SU-DHL-6 (cell line): ENCODE results near the gene AMBP.

Experiments used
- H2AFZ ChIP-seq: fragments of 200-600 bp; sonication (generic); 2 replicates; pipeline ENCODE4 v1.6.1; 2014; ENCODE audit warnings: low read depth, mild to moderate bottlenecking, moderate library complexity, mixed read lengths, antibody characterized with exemption, low read length; ENCODE audit not compliant: severe bottlenecking
- H3F3A ChIP-seq: fragments of 200-600 bp; shearing (Covaris generic); 2 replicates; pipeline ENCODE4 v1.6.0; 2016; ENCODE audit warnings: antibody characterized with exemption, mild to moderate bottlenecking; ENCODE audit not compliant: insufficient read depth
- H3K27ac ChIP-seq: fragments of 200-600 bp; sonication (generic); 2 replicates; pipeline ENCODE4 v1.5.1; 2016; ENCODE audit warnings: low read depth, mild to moderate bottlenecking, low read length, moderate library complexity, mixed read lengths
- H3K27me3 ChIP-seq: fragments of 200-600 bp; sonication (generic), shearing (Covaris generic); 2 replicates; pipeline ENCODE4 v1.6.0; 2014; ENCODE audit warnings: mild to moderate bottlenecking, low read length
- H3K36me3 ChIP-seq: fragments of 200-600 bp; sonication (generic); 2 replicates; pipeline ENCODE4 v1.6.1; 2014; ENCODE audit warnings: mild to moderate bottlenecking, low read length, mixed read lengths
- H3K4me2 ChIP-seq: fragments of 300-600, 200-600 bp; shearing (Covaris generic), sonication (generic); 2 replicates; pipeline ENCODE4 v1.6.0; 2014; ENCODE audit warnings: low read length, low read depth, mild to moderate bottlenecking; ENCODE audit not compliant: poor library complexity, severe bottlenecking
- H3K4me3 ChIP-seq: fragments of 200-600 bp; sonication (generic); 2 replicates; pipeline ENCODE4 v1.5.1; 2014; ENCODE audit warnings: antibody characterized with exemption, low read length, mild to moderate bottlenecking, mixed read lengths; ENCODE audit not compliant: insufficient read depth, poor library complexity, severe bottlenecking
- H3K79me2 ChIP-seq: fragments of 200-600 bp; sonication (generic); 2 replicates; pipeline ENCODE4 v1.6.1; 2014; ENCODE audit warnings: mild to moderate bottlenecking, low read length, moderate library complexity; ENCODE audit not compliant: insufficient read depth
- H3K9ac ChIP-seq: fragments of 200-600 bp; sonication (generic); 2 replicates; pipeline ENCODE4 v1.7.0; 2014; ENCODE audit warnings: mild to moderate bottlenecking, low read length
- H3K9me2 ChIP-seq: fragments of 200-600 bp; sonication (generic); replicated peaks from 2 replicates; pipeline ENCODE4 v1.6.1; 2014; ENCODE audit warnings: low read length; ENCODE audit not compliant: insufficient read depth
- H3K9me3 ChIP-seq: fragments of 200-600 bp; sonication (generic); 2 replicates; pipeline ENCODE4 v1.6.1; 2014; ENCODE audit warnings: low read length, mixed read lengths; ENCODE audit not compliant: insufficient read depth
- H4K20me1 ChIP-seq: fragments of 200-600 bp; sonication (generic); 2 replicates; pipeline ENCODE4 v1.6.1; 2014; ENCODE audit warnings: low read depth, mild to moderate bottlenecking, antibody characterized with exemption, low read length, moderate library complexity, mixed read lengths
- CTCF ChIP-seq: fragments of 200-600 bp; sonication (generic); IDR thresholded peaks from one replicate; pipeline ENCODE4 v1.5.1; 2017; ENCODE audit warnings: antibody characterized with exemption, mild to moderate bottlenecking, low read length, moderate library complexity; ENCODE audit not compliant: insufficient read depth, poor library complexity, severe bottlenecking
- EZH2phosphoT487 ChIP-seq: fragments of 200-600 bp; sonication (generic), shearing (Covaris generic); conservative IDR thresholded peaks from 2 replicates; pipeline ENCODE4 v1.6.1; 2018; ENCODE audit warnings: mild to moderate bottlenecking, antibody characterized with exemption, low read length, moderate library complexity, mixed read lengths

Gene AMBP

GRCh38 chr9:114054191-114054690, 23.9 kb downstream of the AMBP start:
- TF ChIP-seq EZH2phosphoT487 = no peak
- no peak for TF ChIP-seq CTCF
- H3K27ac ChIP-seq = no peak overlapping the region
- no peaks in the 10 kb centered on the region for H3K79me2 ChIP-seq
- H3K36me3 ChIP-seq = no peaks in the 10 kb centered on the region
- H3K4me2 ChIP-seq = no peak overlapping the region
- no peak overlapping the region for H3K4me3 ChIP-seq
- no peaks in the 10 kb centered on the region for H4K20me1 ChIP-seq
- H3F3A ChIP-seq = no peaks in the 10 kb centered on the region
- no peaks in the 10 kb centered on the region for H3K9me3 ChIP-seq
- no peaks in the 10 kb centered on the region for H3K9me2 ChIP-seq
- no peak overlapping the region for H2AFZ ChIP-seq
- no peaks in the 10 kb centered on the region for H3K27me3 ChIP-seq
- no peak overlapping the region for H3K9ac ChIP-seq

GRCh38 chr9:114053246-114054005, 24.7 kb downstream of the AMBP start:
- no peaks in the 10 kb centered on the region for H3K36me3 ChIP-seq

GRCh38 chr9:114051706-114052105, 26.4 kb downstream of the AMBP start:
- no peaks in the 10 kb centered on the region for H3K27me3 ChIP-seq
- no peak overlapping the region for H3K27ac ChIP-seq
- H3K4me3 ChIP-seq = no peak overlapping the region
- H3K9ac ChIP-seq = no peak overlapping the region
- no peaks in the 10 kb centered on the region for H3F3A ChIP-seq
- no peaks in the 10 kb centered on the region for H4K20me1 ChIP-seq
- TF ChIP-seq CTCF = no peak
- no peaks in the 10 kb centered on the region for H3K9me3 ChIP-seq
- no peaks in the 10 kb centered on the region for H3K9me2 ChIP-seq
- no peak overlapping the region for H2AFZ ChIP-seq
- no peaks in the 10 kb centered on the region for H3K79me2 ChIP-seq
- H3K4me2 ChIP-seq = no peak overlapping the region
- no peaks in the 10 kb centered on the region for H3K36me3 ChIP-seq

More at GRCh38 chr9:114053246-114054005, 24.7 kb downstream of the AMBP start:
- Histone ChIP-seq H3K9me3 (no peaks in the 10 kb centered on the region), H3K79me2 (no peaks in the 10 kb centered on the region), H3K4me3 (no peak overlapping the region), H3F3A (no peaks in the 10 kb centered on the region), H3K9me2 (no peaks in the 10 kb centered on the region), H2AFZ (no peak overlapping the region), H3K4me2 (no peak overlapping the region), H4K20me1 (no peaks in the 10 kb centered on the region), H3K9ac (no peak overlapping the region), H3K27me3 (no peaks in the 10 kb centered on the region), H3K27ac (no peak overlapping the region)
- TF ChIP-seq CTCF (no peak), EZH2phosphoT487 (no peak)
